Measurements from ENCODE around the gene ATF7IP.

DNA sequence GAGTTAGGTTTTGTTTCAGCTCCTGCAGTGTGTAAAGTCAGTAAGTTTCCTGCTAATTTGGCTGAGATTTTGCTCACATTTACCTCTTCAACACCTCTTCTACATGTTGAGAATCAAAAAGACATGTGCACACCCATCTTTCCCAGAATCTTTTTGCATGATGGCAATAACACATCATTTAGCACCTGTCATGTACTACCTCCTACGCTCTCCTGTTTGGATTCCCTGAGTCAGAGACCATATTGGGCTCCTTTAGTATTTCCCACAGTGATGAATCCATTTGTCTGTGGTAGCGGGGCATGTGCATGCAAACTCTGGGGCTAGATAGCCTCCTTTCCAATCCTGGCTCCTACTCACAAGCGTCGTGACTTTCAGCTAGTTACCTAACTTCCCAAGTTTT lies 182.1 kb downstream of the ATF7IP start:
- TF ChIP-seq, protein P1, sequence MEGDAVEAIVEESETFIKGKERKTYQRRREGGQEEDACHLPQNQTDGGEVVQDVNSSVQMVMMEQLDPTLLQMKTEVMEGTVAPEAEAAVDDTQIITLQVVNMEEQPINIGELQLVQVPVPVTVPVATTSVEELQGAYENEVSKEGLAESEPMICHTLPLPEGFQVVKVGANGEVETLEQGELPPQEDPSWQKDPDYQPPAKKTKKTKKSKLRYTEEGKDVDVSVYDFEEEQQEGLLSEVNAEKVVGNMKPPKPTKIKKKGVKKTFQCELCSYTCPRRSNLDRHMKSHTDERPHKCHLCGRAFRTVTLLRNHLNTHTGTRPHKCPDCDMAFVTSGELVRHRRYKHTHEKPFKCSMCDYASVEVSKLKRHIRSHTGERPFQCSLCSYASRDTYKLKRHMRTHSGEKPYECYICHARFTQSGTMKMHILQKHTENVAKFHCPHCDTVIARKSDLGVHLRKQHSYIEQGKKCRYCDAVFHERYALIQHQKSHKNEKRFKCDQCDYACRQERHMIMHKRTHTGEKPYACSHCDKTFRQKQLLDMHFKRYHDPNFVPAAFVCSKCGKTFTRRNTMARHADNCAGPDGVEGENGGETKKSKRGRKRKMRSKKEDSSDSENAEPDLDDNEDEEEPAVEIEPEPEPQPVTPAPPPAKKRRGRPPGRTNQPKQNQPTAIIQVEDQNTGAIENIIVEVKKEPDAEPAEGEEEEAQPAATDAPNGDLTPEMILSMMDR (IDR thresholded peaks at IDR 0.05), result no peak
- no peak for TF ChIP-seq POLR2A (IDR thresholded peaks at IDR 0.05)
